NOMO-1 (cell line): Measurements from ENCODE around the gene WDFY1.
"Not testable (repeated sequence)": the region's sequence is repeated elsewhere in the genome, so short reads cannot be mapped to it uniquely, and the experiment has no call there.

ENCODE experiments used
- DNase-seq, 2 experiments: peaks; one replicate each; lab custom pipeline; 2025; ENCODE audit not compliant: unreplicated experiment in 2 of 2; lab: John Stamatoyannopoulos, UW

WDFY1 gene

GRCh38 chr2:223959688-223960087 lies 14.6 kb upstream of the WDFY1 start:
- no peak for DNase-seq

- DNase-seq = peak; percentile 97 to 98
Observed at GRCh38 chr2:223957092-223957851, 12.1 kb upstream of the WDFY1 start, which contains the start of gene MRPL44. Gene MRPL44 (plus strand): TSS chr2:223957463. CDS start chr2:223957473, 10 bp downstream.

GRCh38 chr2:223956300-223956699 lies 11.2 kb upstream of the WDFY1 start:
- no peak for DNase-seq

- no peak for DNase-seq
Observed at GRCh38 chr2:223954401-223954800, 9.3 kb upstream of the WDFY1 start.

- DNase-seq = no peak
Observed at GRCh38 chr2:223952280-223952968, 7.3 kb upstream of the WDFY1 start.

- no peak for DNase-seq
Observed at GRCh38 chr2:223950448-223951347, 5.6 kb upstream of the WDFY1 start.

GRCh38 chr2:223949241-223949840 lies 4.2 kb upstream of the WDFY1 start:
- DNase-seq = no peak

- no peak for DNase-seq
Observed at GRCh38 chr2:223947711-223948205, 2.6 kb upstream of the WDFY1 start.

GRCh38 chr2:223945755-223946154 lies 620 bp upstream of the WDFY1 start:
- DNase-seq = no peak

- DNase-seq = peak; percentile 20 to 40
Observed at GRCh38 chr2:223944166-223944702, 901 bp downstream of the WDFY1 start.

GRCh38 chr2:223943561-223944008 lies 1.6 kb downstream of the WDFY1 start:
- peak in 1 of 2 experiments; percentile 32 for DNase-seq

GRCh38 chr2:223943135-223943534 lies 2.0 kb downstream of the WDFY1 start:
- DNase-seq = no peak

- DNase-seq = no peak
Observed at GRCh38 chr2:223941579-223942277, 3.4 kb downstream of the WDFY1 start.

GRCh38 chr2:223939438-223939837 lies 5.7 kb downstream of the WDFY1 start:
- DNase-seq = not testable (repeated sequence)

- DNase-seq = no peak
Observed at GRCh38 chr2:223937535-223937934, 7.6 kb downstream of the WDFY1 start.

GRCh38 chr2:223936862-223937326 lies 8.2 kb downstream of the WDFY1 start:
- DNase-seq = no peak

GRCh38 chr2:223935459-223936125 lies 9.5 kb downstream of the WDFY1 start:
- DNase-seq = no peak

GRCh38 chr2:223934870-223935269 lies 10.3 kb downstream of the WDFY1 start:
- DNase-seq = no peak
